CD14-positive monocyte (primary cell): ENCODE data around the gene MRTFA. TPM values are rescaled to one million over a fixed set of nuclear protein-coding genes. Genes with fewer than 3 reads are reported as not detected.
A peak's percentile ranks its signal among the peaks of the same experiment; 100 is the strongest.

ENCODE experiments used
- DNase-seq, 3 donors: peaks; one replicate each; pipeline ENCODE4 v3.0.0-alpha.2; 2011 to 2022
- H2AFZ ChIP-seq: 2 replicates; pipeline ENCODE4 v1.6.0; 2012; ENCODE audit warnings: mild to moderate bottlenecking, low read depth, low read length, inconsistent platforms; ENCODE audit not compliant: insufficient read depth, poor library complexity, severe bottlenecking
- H3K27ac ChIP-seq, 2 donors: 1 replicate in 1 of 2; 2 replicates in 1 of 2; pipeline ENCODE4 v1.5.1; 2012 to 2013; ENCODE audit warnings: low read length in 2 of 2, control low read depth in 1 of 2, inconsistent platforms in 1 of 2, low read depth in 1 of 2, mild to moderate bottlenecking in 1 of 2
- H3K27me3 ChIP-seq, 2 donors: one replicate each; pipeline versions ENCODE4 v1.6.0 to v1.6.1; 2011 to 2013; ENCODE audit warnings: low read length in 2 of 2; ENCODE audit not compliant: control insufficient read depth in 2 of 2, insufficient read depth in 2 of 2
- H3K36me3 ChIP-seq, 2 donors: replicated peaks in 1 of 2; 1 replicate in 1 of 2; 2 replicates in 1 of 2; pipeline versions ENCODE4 v1.5.1 to v1.6.1; 2012 to 2013; ENCODE audit warnings: low read length in 2 of 2, control low read depth in 1 of 2, inconsistent platforms in 1 of 2, mild to moderate bottlenecking in 1 of 2; ENCODE audit not compliant: insufficient read depth in 2 of 2, control insufficient read depth in 1 of 2
- H3K4me1 ChIP-seq, 2 donors: 1 replicate in 1 of 2; 2 replicates in 1 of 2; pipeline versions ENCODE4 v1.5.1 to v1.6.1; 2012 to 2013; ENCODE audit warnings: low read length in 2 of 2, control low read depth in 1 of 2, inconsistent platforms in 1 of 2, mild to moderate bottlenecking in 1 of 2, moderate library complexity in 1 of 2; ENCODE audit not compliant: insufficient read depth in 2 of 2, control insufficient read depth in 1 of 2
- H3K4me2 ChIP-seq: replicated peaks from 2 replicates; pipeline ENCODE3; 2012; ENCODE audit warnings: low read length, moderate library complexity, mild to moderate bottlenecking; ENCODE audit not compliant: poor library complexity, severe bottlenecking; ENCODE audit errors: extremely low read depth
- H3K4me3 ChIP-seq, 3 experiments: fragments of 200-600 bp in 1 of 3; sonication (generic) in 1 of 3; replicated peaks in 1 of 3; 1 replicate in 2 of 3; 2 replicates in 1 of 3; pipeline ENCODE4 v1.5.1; 2011 to 2013; ENCODE audit warnings: low read length in 3 of 3, mild to moderate bottlenecking in 3 of 3, control low read depth in 2 of 3, low read depth in 2 of 3, inconsistent platforms in 1 of 3, moderate library complexity in 1 of 3
- H3K79me2 ChIP-seq: 2 replicates; pipeline ENCODE4 v1.6.0; 2012; ENCODE audit warnings: mild to moderate bottlenecking, control low read depth, inconsistent platforms, low read length, moderate library complexity; ENCODE audit not compliant: insufficient read depth
- H3K9ac ChIP-seq: 2 replicates; pipeline ENCODE4 v1.6.0; 2017; ENCODE audit warnings: low read length, mild to moderate bottlenecking; ENCODE audit not compliant: insufficient read depth, poor library complexity, severe bottlenecking
- H3K9me3 ChIP-seq, 2 donors: replicated peaks in 1 of 2; 1 replicate in 1 of 2; 2 replicates in 1 of 2; pipeline versions ENCODE4 v1.5.1 to v1.6.1; 2012 to 2013; ENCODE audit warnings: low read length in 2 of 2, control low read depth in 1 of 2; ENCODE audit not compliant: control insufficient read depth in 1 of 2, insufficient read depth in 1 of 2
- H4K20me1 ChIP-seq: 2 replicates; pipeline ENCODE4 v1.6.0; 2012; ENCODE audit warnings: mild to moderate bottlenecking, low read length, control low read depth, moderate library complexity; ENCODE audit not compliant: insufficient read depth
- H3K27ac Mint-ChIP-seq, 7 donors: one replicate each; pipeline ENCODE4 v1.8.0; 2020; ENCODE audit warnings: mild to moderate bottlenecking in 7 of 7, mixed read lengths in 7 of 7, moderate library complexity in 6 of 7, inconsistent platforms in 2 of 7
- H3K27me3 Mint-ChIP-seq, 3 donors: one replicate each; pipeline ENCODE4 v1.8.0; 2021 to 2022; ENCODE audit warnings: low read depth in 3 of 3, mild to moderate bottlenecking in 3 of 3, mixed read lengths in 3 of 3, moderate library complexity in 3 of 3, inconsistent platforms in 1 of 3
- H3K36me3 Mint-ChIP-seq, 2 donors: one replicate each; pipeline ENCODE4 v1.8.0; 2020; ENCODE audit warnings: mixed read lengths in 2 of 2, inconsistent platforms in 1 of 2, mild to moderate bottlenecking in 1 of 2
- H3K4me1 Mint-ChIP-seq: one replicate; pipeline ENCODE4 v1.8.0; 2020; ENCODE audit warnings: mild to moderate bottlenecking, mixed read lengths
- H3K4me3 Mint-ChIP-seq, 2 donors: one replicate each; pipeline ENCODE4 v1.8.0; 2020; ENCODE audit warnings: mild to moderate bottlenecking in 2 of 2, mixed read lengths in 2 of 2, moderate library complexity in 1 of 2
- H3K9me3 Mint-ChIP-seq, 7 donors: one replicate each; pipeline ENCODE4 v1.8.0; 2020 to 2022; ENCODE audit warnings: mixed read lengths in 7 of 7, mild to moderate bottlenecking in 6 of 7, moderate library complexity in 6 of 7, inconsistent platforms in 2 of 7
- CTCF ChIP-seq: fragments of 200-600 bp; IDR thresholded peaks from one replicate; pipeline ENCODE4 v1.8.0; 2022; ENCODE audit warnings: antibody characterized with exemption, mild to moderate bottlenecking
- WGBS: methylation state at CpG from one replicate; pipeline ENCODE4 v1.1.5; 2013; ENCODE audit warnings: missing lambda C conversion rate; ENCODE audit not compliant: insufficient coverage; 5-methylcytosine and 5-hydroxymethylcytosine counted together
- intact Hi-C, 2 donors: fragments of 100-400 bp; cut with micrococcal nuclease; formaldehyde crosslinking; loops; one replicate each; pipeline versions ENCODE4 v1.15.0 to v1.15.1; 2023
- polyA plus RNA-seq, 3 donors: library from polyadenylated mRNA; depleted of rRNA in 1 of 3; unstranded in 2 of 3; stranded (reverse) in 1 of 3; fragments of 300-500 nt in 2 of 3; fragments of >200 nt in 1 of 3; fragmentation: Illumina TruSeq in 2 of 3; gene quantifications; 1 replicate in 2 of 3; 2 replicates in 1 of 3; pipeline ENCODE4 v1.2.3, GENCODE V29; 2012 to 2021

Gene MRTFA
- polyA plus RNA-seq, 3 donors, result 14.1 to 33.8 (median 18.9) TPM

- DNase-seq, result peak in 2 of 3 donors; percentile 23 to 39
- Histone ChIP-seq H3K36me3 (peaks cover 0 to 11% of the 10 kb centered on the region in 2 donors), H2AFZ (no peak overlapping the region), H3K9ac (no peak overlapping the region), H3K27me3 (no peaks in the 10 kb centered on the region), H3K9me3 (no peaks in the 10 kb centered on the region), H4K20me1 (peaks cover 35% of the 10 kb centered on the region), H3K4me1 (peaks cover 44 to 53% of the 10 kb centered on the region in 2 donors), H3K4me3 (no peak overlapping the region), H3K79me2 (peaks cover 75% of the 10 kb centered on the region), H3K4me2 (no peak overlapping the region), H3K27ac (peak overlapping the region in 1 of 2 donors; percentile 45)
- TF ChIP-seq CTCF, result no peak
- no peaks in the 10 kb centered on the region for H3K9me3 Mint-ChIP-seq
- intact Hi-C loops, result no loop called here
- H3K27me3 Mint-ChIP-seq, result peaks cover 0 to 2% (median 0%) of the 10 kb centered on the region in 3 donors
- peaks cover 0 to 15% of the 10 kb centered on the region in 2 donors for H3K36me3 Mint-ChIP-seq
- peak overlapping the region; percentile 72 to 91 (median 81) for H3K27ac Mint-ChIP-seq
- H3K4me3 Mint-ChIP-seq, result no peak overlapping the region
- 57% methylated on average over 1 of the region's 5 CpGs for WGBS
- peaks cover 57% of the 10 kb centered on the region for H3K4me1 Mint-ChIP-seq
Measured at GRCh38 chr22:40477683-40478337, 158.7 kb downstream of the MRTFA start.

GRCh38 chr22:40476341-40476740 is 160.2 kb downstream of the MRTFA start:
- intact Hi-C loops, result no loop called here

More at GRCh38 chr22:40476341-40476740, 160.2 kb downstream of the MRTFA start:
- peaks cover 77% of the 10 kb centered on the region for H3K79me2 ChIP-seq
- Mint-ChIP-seq H3K27me3 (peaks cover 0 to 2% (median 0%) of the 10 kb centered on the region in 3 donors), H3K4me3 (peak overlapping the region in 1 of 2 donors; percentile 21), H3K36me3 (peaks cover 3 to 13% of the 10 kb centered on the region in 2 donors), H3K27ac (peak overlapping the region; percentile 34 to 90 (median 69)), H3K9me3 (no peaks in the 10 kb centered on the region), H3K4me1 (peaks cover 51% of the 10 kb centered on the region)
- H3K36me3 ChIP-seq, result peaks cover 0 to 11% of the 10 kb centered on the region in 2 donors
- WGBS, result 74% methylated on average over 3 of the region's 4 CpGs
- no peak for DNase-seq
- no peaks in the 10 kb centered on the region for H3K27me3 ChIP-seq
- no peaks in the 10 kb centered on the region for H3K9me3 ChIP-seq
- H3K9ac ChIP-seq, result no peak overlapping the region
- no peak overlapping the region for H3K4me2 ChIP-seq
- H2AFZ ChIP-seq, result no peak overlapping the region
- H3K27ac ChIP-seq, result peak overlapping the region in 1 of 2 donors; percentile 58
- H3K4me3 ChIP-seq, result no peak overlapping the region
- TF ChIP-seq CTCF, result no peak
- peaks cover 42% of the 10 kb centered on the region for H4K20me1 ChIP-seq
- H3K4me1 ChIP-seq, result peaks cover 44 to 52% of the 10 kb centered on the region in 2 donors
